ENCODE results near the gene SP6.
A peak's percentile ranks its signal among the peaks of the same experiment; 100 is the strongest.

SP6 gene

GRCh38 chr17:47850692-47851573 is at the start of gene SP6:
Gene SP6 (minus strand): TSS chr17:47851163. CDS start chr17:47848429, 2,734 bp downstream.
- DNase-seq (ENCODE audit: low read depth), result peak; percentile 63

- no peak for DNase-seq (ENCODE audit: low read depth)
Measured at GRCh38 chr17:47899643-47900042, 48.7 kb upstream of the SP6 start.

GRCh38 chr17:47898241-47898640 is 47.3 kb upstream of the SP6 start:
- DNase-seq (ENCODE audit: low read depth), result no peak

- no peak for DNase-seq (ENCODE audit: low read depth)
Measured at GRCh38 chr17:47897561-47897960, 46.6 kb upstream of the SP6 start.

GRCh38 chr17:47896672-47897490 is 45.9 kb upstream of the SP6 start:
- no peak for DNase-seq (ENCODE audit: low read depth)

GRCh38 chr17:47895856-47896671 is 45.1 kb upstream of the SP6 start, which contains the start of gene SP2:
Gene SP2 (plus strand): TSS chr17:47896236. CDS start chr17:47896287, 51 bp downstream.
- peak; percentile 97 for DNase-seq (ENCODE audit: low read depth)

- DNase-seq (ENCODE audit: low read depth), result no peak
Measured at GRCh38 chr17:47895347-47895855, 44.4 kb upstream of the SP6 start.

GRCh38 chr17:47894498-47895346 is 43.8 kb upstream of the SP6 start:
- DNase-seq (ENCODE audit: low read depth), result no peak

- DNase-seq (ENCODE audit: low read depth), result no peak
Measured at GRCh38 chr17:47891545-47892088, 40.7 kb upstream of the SP6 start.

GRCh38 chr17:47889734-47890529 is 39.0 kb upstream of the SP6 start:
- DNase-seq (ENCODE audit: low read depth), result peak; percentile 83

GRCh38 chr17:47888293-47888692 is 37.3 kb upstream of the SP6 start:
- no peak for DNase-seq (ENCODE audit: low read depth)

- no peak for DNase-seq (ENCODE audit: low read depth)
Measured at GRCh38 chr17:47884905-47885730, 34.2 kb upstream of the SP6 start.

GRCh38 chr17:47884427-47884740 is 33.4 kb upstream of the SP6 start:
- no peak for DNase-seq (ENCODE audit: low read depth)

GRCh38 chr17:47883589-47884426 is 32.8 kb upstream of the SP6 start:
- DNase-seq (ENCODE audit: low read depth), result no peak

- no peak for DNase-seq (ENCODE audit: low read depth)
Measured at GRCh38 chr17:47882695-47883588, 32.0 kb upstream of the SP6 start.

GRCh38 chr17:47882247-47882646 is 31.3 kb upstream of the SP6 start:
- no peak for DNase-seq (ENCODE audit: low read depth)
